ENCODE results near the gene PTPN12.

The PTPN12 gene

DNA sequence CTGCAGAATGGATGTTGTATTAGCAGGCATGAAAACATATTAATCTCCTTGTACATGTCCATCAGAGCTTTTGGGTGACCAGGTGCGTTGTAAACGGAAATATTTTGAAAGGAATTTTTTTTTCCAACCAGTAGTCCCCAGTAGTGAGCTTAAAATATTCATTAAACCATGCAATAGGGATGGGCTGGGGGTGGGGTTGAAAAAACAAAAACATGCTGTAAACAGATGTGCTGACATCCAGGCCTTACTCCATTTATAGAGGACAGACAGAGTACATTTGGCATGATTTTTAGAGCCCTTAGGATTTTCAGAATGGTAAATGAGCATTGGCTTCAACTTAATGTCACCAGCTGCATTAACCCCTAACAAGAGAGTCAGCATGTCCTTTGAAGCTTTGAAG, 50.2 kb downstream of the PTPN12 start:
- TF ChIP-seq, protein P1, sequence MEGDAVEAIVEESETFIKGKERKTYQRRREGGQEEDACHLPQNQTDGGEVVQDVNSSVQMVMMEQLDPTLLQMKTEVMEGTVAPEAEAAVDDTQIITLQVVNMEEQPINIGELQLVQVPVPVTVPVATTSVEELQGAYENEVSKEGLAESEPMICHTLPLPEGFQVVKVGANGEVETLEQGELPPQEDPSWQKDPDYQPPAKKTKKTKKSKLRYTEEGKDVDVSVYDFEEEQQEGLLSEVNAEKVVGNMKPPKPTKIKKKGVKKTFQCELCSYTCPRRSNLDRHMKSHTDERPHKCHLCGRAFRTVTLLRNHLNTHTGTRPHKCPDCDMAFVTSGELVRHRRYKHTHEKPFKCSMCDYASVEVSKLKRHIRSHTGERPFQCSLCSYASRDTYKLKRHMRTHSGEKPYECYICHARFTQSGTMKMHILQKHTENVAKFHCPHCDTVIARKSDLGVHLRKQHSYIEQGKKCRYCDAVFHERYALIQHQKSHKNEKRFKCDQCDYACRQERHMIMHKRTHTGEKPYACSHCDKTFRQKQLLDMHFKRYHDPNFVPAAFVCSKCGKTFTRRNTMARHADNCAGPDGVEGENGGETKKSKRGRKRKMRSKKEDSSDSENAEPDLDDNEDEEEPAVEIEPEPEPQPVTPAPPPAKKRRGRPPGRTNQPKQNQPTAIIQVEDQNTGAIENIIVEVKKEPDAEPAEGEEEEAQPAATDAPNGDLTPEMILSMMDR (IDR thresholded peaks at IDR 0.05; ENCODE audit: low read depth, low read length) = no peak

DNA sequence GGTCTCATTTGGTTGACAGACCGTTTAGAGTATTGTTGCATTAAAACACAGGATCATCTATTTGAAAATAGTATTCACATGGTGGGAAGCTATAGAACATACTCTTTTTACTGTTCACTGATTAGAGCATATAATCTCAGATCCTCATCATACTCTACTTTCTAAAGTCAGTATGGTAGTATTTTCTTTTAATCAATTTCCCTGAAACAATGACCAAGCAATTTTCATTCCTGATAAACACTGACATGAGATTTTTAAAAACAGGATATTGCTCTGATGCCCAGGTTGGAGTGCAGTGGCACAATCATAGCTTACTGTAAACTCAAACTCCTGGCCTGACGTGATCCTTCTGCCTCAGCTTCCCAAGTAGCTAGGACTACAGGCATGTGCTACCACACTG, 63.9 kb downstream of the PTPN12 start:
- TF ChIP-seq, protein P1 (IDR thresholded peaks at IDR 0.05; ENCODE audit: low read depth, low read length) = no peak
- no peak overlapping the region for H3K4me3 ChIP-seq (ENCODE audit: low read depth, low read length)

More for the DNA sequence above, 50.2 kb downstream of the PTPN12 start:
- H3K4me3 ChIP-seq (ENCODE audit: low read depth, low read length) = no peak overlapping the region

DNA sequence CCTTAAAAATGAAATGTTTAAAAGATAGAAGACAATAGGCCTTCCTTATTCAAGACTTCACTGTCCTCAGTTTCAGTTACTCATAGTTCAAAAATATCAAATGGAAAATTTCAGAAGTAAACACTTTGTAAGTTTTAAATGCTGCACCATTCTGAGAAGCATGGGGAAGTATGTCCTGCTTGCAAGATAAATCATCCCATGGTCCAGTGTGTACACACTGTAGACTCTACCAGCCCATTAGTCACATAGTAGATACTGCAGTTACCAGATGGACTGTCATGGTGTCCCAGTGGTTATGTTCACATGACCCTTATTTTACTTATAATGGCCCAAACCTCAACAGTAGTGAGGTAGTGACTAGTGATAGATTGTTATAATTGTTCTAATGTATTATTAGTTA, 69.5 kb downstream of the PTPN12 start:
- TF ChIP-seq, protein P1 (IDR thresholded peaks at IDR 0.05; ENCODE audit: low read depth, low read length) = no peak
- no peak overlapping the region for H3K4me3 ChIP-seq (ENCODE audit: low read depth, low read length)

DNA sequence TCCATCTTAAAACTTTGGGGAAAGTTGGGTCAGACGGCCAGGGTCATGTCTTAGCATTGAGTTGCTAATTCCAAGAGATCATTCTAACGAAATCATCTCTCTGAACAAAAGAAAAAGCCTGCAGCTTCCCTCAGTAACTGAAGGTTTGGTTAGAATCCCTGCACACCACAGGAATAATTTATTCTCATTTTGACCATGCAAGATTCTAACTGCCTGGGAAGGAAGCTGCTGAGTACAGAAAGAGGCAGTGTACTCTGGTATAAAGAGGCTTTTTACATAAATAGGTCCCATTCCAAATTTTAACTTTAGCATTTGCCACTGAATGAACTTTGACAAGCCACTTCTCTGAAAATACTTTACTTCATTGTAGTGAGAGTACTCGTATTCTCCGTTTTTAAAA, 82.2 kb downstream of the PTPN12 start:
- H3K4me3 ChIP-seq (ENCODE audit: low read depth, low read length) = no peak overlapping the region
- TF ChIP-seq, protein P1 (IDR thresholded peaks at IDR 0.05; ENCODE audit: low read depth, low read length) = no peak

DNA sequence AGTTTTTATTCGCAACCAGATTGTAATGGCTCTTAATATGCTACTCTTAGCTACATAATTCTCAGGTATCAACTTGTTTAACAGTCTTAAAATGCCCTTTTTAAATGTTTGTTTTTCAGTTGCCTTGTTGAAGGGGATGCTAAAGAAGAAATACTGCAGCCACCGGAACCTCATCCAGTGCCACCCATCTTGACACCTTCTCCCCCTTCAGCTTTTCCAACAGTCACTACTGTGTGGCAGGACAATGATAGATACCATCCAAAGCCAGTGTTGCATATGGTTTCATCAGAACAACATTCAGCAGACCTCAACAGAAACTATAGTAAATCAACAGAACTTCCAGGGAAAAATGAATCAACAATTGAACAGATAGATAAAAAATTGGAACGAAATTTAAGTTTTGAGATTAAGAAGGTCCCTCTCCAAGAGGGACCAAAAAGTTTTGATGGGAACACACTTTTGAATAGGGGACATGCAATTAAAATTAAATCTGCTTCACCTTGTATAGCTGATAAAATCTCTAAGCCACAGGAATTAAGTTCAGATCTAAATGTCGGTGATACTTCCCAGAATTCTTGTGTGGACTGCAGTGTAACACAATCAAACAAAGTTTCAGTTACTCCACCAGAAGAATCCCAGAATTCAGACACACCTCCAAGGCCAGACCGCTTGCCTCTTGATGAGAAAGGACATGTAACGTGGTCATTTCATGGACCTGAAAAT, 89.7 kb downstream of the PTPN12 start:
- TF ChIP-seq, protein P1 (IDR thresholded peaks at IDR 0.05; ENCODE audit: low read depth, low read length) = no peak
- no peak overlapping the region for H3K4me3 ChIP-seq (ENCODE audit: low read depth, low read length)

DNA sequence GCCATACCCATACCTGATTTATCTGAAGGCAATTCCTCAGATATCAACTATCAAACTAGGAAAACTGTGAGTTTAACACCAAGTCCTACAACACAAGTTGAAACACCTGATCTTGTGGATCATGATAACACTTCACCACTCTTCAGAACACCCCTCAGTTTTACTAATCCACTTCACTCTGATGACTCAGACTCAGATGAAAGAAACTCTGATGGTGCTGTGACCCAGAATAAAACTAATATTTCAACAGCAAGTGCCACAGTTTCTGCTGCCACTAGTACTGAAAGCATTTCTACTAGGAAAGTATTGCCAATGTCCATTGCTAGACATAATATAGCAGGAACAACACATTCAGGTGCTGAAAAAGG, 90.2 kb downstream of the PTPN12 start:
- H3K4me3 ChIP-seq (ENCODE audit: low read depth, low read length) = no peak overlapping the region
- TF ChIP-seq, protein P1 (IDR thresholded peaks at IDR 0.05; ENCODE audit: low read depth, low read length) = no peak

DNA sequence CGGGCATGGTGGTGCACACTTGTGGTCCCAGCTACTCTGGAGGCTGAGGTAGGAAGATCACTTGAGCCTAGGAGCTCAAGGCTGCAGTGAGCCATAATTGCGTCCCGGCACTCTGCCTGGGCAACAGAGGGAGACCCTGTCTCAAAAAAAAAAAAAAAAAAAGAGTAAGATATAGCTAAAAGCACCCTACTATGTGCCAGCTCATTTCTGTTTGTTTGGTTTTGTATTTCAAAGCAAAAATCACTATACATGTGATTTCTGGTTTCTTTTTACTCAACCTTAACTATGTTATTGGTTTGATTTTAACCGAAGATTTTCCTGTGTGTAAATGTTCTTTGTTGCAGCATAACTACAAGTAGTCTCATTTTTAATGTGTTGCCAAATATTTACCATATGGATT, 92.7 kb downstream of the PTPN12 start:
- H3K4me3 ChIP-seq (ENCODE audit: low read depth, low read length) = no peak overlapping the region
- TF ChIP-seq, protein P1 (IDR thresholded peaks at IDR 0.05; ENCODE audit: low read depth, low read length) = no peak

Data from WI38 (cell line).